Ishikawa (cell line): Measurements from ENCODE around the gene MMP2.

ENCODE experiments used
- CEBPB ChIP-seq: IDR thresholded peaks from 2 replicates; pipeline ENCODE4 v1.6.1; 2012
- CREB1 ChIP-seq: IDR thresholded peaks from 2 replicates; pipeline ENCODE4 v1.6.1; 2012; ENCODE audit warnings: low read depth
- EGR1 ChIP-seq: IDR thresholded peaks from 2 replicates; pipeline ENCODE4 v1.6.1; 2012
- EP300 ChIP-seq: IDR thresholded peaks from 2 replicates; pipeline ENCODE4 v1.6.1; 2012; ENCODE audit warnings: borderline replicate concordance
- FOXM1 ChIP-seq: IDR thresholded peaks from 2 replicates; pipeline ENCODE4 v1.6.1; 2012; ENCODE audit warnings: low read depth, borderline replicate concordance
- MAX ChIP-seq: IDR thresholded peaks from 2 replicates; pipeline ENCODE4 v1.6.1; 2012
- NFIC ChIP-seq: IDR thresholded peaks from 2 replicates; pipeline ENCODE4 v1.6.1; 2012
- RAD21 ChIP-seq: IDR thresholded peaks from 2 replicates; pipeline ENCODE4 v1.6.1; 2012; ENCODE audit warnings: low read depth
- REST ChIP-seq: IDR thresholded peaks from 2 replicates; pipeline ENCODE4 v1.6.1; 2012; ENCODE audit warnings: low read depth, mild to moderate bottlenecking
- TAF1 ChIP-seq: IDR thresholded peaks from 2 replicates; pipeline ENCODE4 v1.6.1; 2012; ENCODE audit warnings: low read depth, mild to moderate bottlenecking
- TCF12 ChIP-seq: IDR thresholded peaks from 2 replicates; pipeline ENCODE4 v1.6.1; 2012; ENCODE audit warnings: low read depth
- TEAD4 ChIP-seq: IDR thresholded peaks from 2 replicates; pipeline ENCODE4 v1.6.1; 2012
- USF1 ChIP-seq: IDR thresholded peaks from 2 replicates; pipeline ENCODE4 v1.6.1; 2012
- YY1 ChIP-seq: IDR thresholded peaks from 2 replicates; pipeline ENCODE4 v1.6.1; 2012; ENCODE audit warnings: low read depth
- ZBTB7A ChIP-seq: IDR thresholded peaks from 2 replicates; pipeline ENCODE4 v1.6.1; 2012; ENCODE audit warnings: low read depth

Gene MMP2

GRCh38 chr16:55477736-55478135 lies 1.3 kb upstream of the MMP2 start:
- TF ChIP-seq REST (no peak), CEBPB (no peak), USF1 (no peak), RAD21 (no peak), CREB1 (no peak), EP300 (no peak), TCF12 (no peak), NFIC (no peak), MAX (no peak), EGR1 (no peak), TEAD4 (no peak)

GRCh38 chr16:55479430-55480140 lies 587 bp downstream of the MMP2 start:
- TF ChIP-seq EGR1 (no peak), REST (no peak), TAF1 (no peak), ZBTB7A (no peak)

- TF ChIP-seq TAF1: no peak
- no peak for TF ChIP-seq USF1
- no peak for TF ChIP-seq YY1
- no peak for TF ChIP-seq TCF12
- TF ChIP-seq EP300: no peak
- no peak for TF ChIP-seq REST
- no peak for TF ChIP-seq NFIC
- TF ChIP-seq FOXM1: no peak
- no peak for TF ChIP-seq ZBTB7A
- TF ChIP-seq EGR1: no peak
- no peak for TF ChIP-seq CREB1
- no peak for TF ChIP-seq RAD21
- TF ChIP-seq CEBPB: no peak
- no peak for TF ChIP-seq TEAD4
- TF ChIP-seq MAX: no peak
These were observed 1.2 kb downstream of the MMP2 start for GRCh38 chr16:55480228-55480655.

- TF ChIP-seq TEAD4: no peak
- no peak for TF ChIP-seq TCF12
- TF ChIP-seq CEBPB: no peak
- no peak for TF ChIP-seq MAX
- no peak for TF ChIP-seq REST
- no peak for TF ChIP-seq YY1
- no peak for TF ChIP-seq FOXM1
- TF ChIP-seq RAD21: no peak
- no peak for TF ChIP-seq ZBTB7A
- TF ChIP-seq CREB1: no peak
- TF ChIP-seq EGR1: no peak
- TF ChIP-seq TAF1: no peak
These were observed 2.0 kb downstream of the MMP2 start for GRCh38 chr16:55481023-55481422.
